Endodermal cell (in vitro differentiated cells): ENCODE data around the gene MMAA. TPM values are rescaled to one million over a fixed set of nuclear protein-coding genes. Genes with fewer than 3 reads are reported as not detected.

Experiments used
- DNase-seq: peaks from one replicate; pipeline ENCODE4 v3.0.0-alpha.2; 2017
- H3K27ac ChIP-seq: 2 replicates; pipeline ENCODE4 v1.5.1; 2013; ENCODE audit warnings: mild to moderate bottlenecking, low read depth, low read length, moderate library complexity
- H3K27me3 ChIP-seq: 2 replicates; pipeline ENCODE4 v1.6.1; 2013; ENCODE audit warnings: mild to moderate bottlenecking, low read length, moderate library complexity; ENCODE audit not compliant: insufficient read depth, control insufficient read depth, poor library complexity, severe bottlenecking
- H3K36me3 ChIP-seq: 2 replicates; pipeline ENCODE4 v1.7.0; 2013; ENCODE audit warnings: mild to moderate bottlenecking, low read length, moderate library complexity; ENCODE audit not compliant: control insufficient read depth, insufficient read depth
- H3K4me1 ChIP-seq: one replicate; pipeline ENCODE4 v1.7.0; 2013; ENCODE audit warnings: low read length; ENCODE audit not compliant: control insufficient read depth, insufficient read depth
- H3K4me3 ChIP-seq: 2 replicates; pipeline ENCODE4 v1.5.1; 2013; ENCODE audit warnings: mild to moderate bottlenecking, low read length, moderate library complexity
- H3K9ac ChIP-seq: 2 replicates; pipeline ENCODE4 v1.6.1; 2013; ENCODE audit warnings: mild to moderate bottlenecking, low read length, moderate library complexity; ENCODE audit not compliant: poor library complexity, severe bottlenecking; ENCODE audit errors: extremely low read depth
- H3K9me3 ChIP-seq: 2 replicates; pipeline ENCODE4 v1.6.1; 2013; ENCODE audit warnings: mild to moderate bottlenecking, low read length, moderate library complexity; ENCODE audit not compliant: control insufficient read depth
- H3K27ac Mint-ChIP-seq: 2 replicates; pipeline ENCODE4 v1.8.0; 2020; ENCODE audit warnings: mixed read lengths
- H3K27me3 Mint-ChIP-seq: 2 replicates; pipeline ENCODE4 v1.8.0; 2021; ENCODE audit warnings: mild to moderate bottlenecking, mixed read lengths; ENCODE audit not compliant: insufficient read depth
- H3K36me3 Mint-ChIP-seq: 2 replicates; pipeline ENCODE4 v1.8.0; 2020; ENCODE audit warnings: low read depth, mixed read lengths
- H3K4me1 Mint-ChIP-seq: 2 replicates; pipeline ENCODE4 v1.8.0; 2020; ENCODE audit warnings: mixed read lengths
- H3K4me3 Mint-ChIP-seq: 2 replicates; pipeline ENCODE4 v1.8.0; 2020; ENCODE audit warnings: mild to moderate bottlenecking, moderate library complexity, mixed read lengths
- H3K9me3 Mint-ChIP-seq: 2 replicates; pipeline ENCODE4 v1.8.0; 2020; ENCODE audit warnings: mild to moderate bottlenecking, mixed read lengths
- WGBS, 2 experiments: methylation state at CpG; one replicate each; pipeline versions ENCODE4 v1.1.5 to v1.1.7; 2013; ENCODE audit warnings: missing lambda C conversion rate in 2 of 2, mixed read lengths in 1 of 2; ENCODE audit not compliant: insufficient coverage in 1 of 2, insufficient read length in 1 of 2; 5-methylcytosine and 5-hydroxymethylcytosine counted together
- total RNA-seq, 2 donors: library from RNA; stranded (reverse); fragmentation: NEBNext Ultra II Directional in 1 of 2; extraction: Animal tissue kit (Norgen Biotek cat#: 25700) in 1 of 2; gene quantifications; 2 replicates in 1 of 2; 3 replicates in 1 of 2; pipeline ENCODE4 v1.2.1, GENCODE V29; 2021
- TF ChIP-seq, protein P1 (sequence below): fragments of 200-600 bp; sonication (generic); conservative IDR thresholded peaks from 2 replicates; pipeline ENCODE4 v1.5.0; 2021; ENCODE audit warnings: antibody characterized with exemption, mild to moderate bottlenecking

MMAA gene
- total RNA-seq, 2 donors from 2014 or later: 6.8 to 6.9 TPM

DNA sequence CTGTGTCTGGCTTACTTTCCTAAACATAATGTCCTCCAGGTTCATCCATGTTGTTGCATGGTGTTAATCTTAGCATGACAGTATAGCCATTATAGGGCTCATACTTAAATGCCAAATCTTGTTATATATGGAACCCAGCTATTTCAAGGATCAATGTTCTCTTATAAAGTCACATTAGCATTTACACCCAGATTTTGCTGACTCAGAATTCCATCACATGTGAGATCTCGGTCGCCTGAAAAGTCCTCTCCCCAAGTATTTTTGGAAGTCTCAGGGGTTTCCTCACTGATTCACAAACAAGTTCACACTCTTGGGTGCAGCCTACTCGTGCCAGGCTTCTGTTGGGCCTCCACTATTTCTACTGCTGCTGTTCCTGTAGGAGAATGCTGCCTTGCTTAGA, 40.9 kb downstream of the MMAA start:
- TF ChIP-seq, protein P1, sequence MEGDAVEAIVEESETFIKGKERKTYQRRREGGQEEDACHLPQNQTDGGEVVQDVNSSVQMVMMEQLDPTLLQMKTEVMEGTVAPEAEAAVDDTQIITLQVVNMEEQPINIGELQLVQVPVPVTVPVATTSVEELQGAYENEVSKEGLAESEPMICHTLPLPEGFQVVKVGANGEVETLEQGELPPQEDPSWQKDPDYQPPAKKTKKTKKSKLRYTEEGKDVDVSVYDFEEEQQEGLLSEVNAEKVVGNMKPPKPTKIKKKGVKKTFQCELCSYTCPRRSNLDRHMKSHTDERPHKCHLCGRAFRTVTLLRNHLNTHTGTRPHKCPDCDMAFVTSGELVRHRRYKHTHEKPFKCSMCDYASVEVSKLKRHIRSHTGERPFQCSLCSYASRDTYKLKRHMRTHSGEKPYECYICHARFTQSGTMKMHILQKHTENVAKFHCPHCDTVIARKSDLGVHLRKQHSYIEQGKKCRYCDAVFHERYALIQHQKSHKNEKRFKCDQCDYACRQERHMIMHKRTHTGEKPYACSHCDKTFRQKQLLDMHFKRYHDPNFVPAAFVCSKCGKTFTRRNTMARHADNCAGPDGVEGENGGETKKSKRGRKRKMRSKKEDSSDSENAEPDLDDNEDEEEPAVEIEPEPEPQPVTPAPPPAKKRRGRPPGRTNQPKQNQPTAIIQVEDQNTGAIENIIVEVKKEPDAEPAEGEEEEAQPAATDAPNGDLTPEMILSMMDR: no peak
- Mint-ChIP-seq H3K36me3 (peaks cover 12% of the 10 kb centered on the region), H3K27me3 (no peaks in the 10 kb centered on the region), H3K27ac (no peak overlapping the region), H3K4me3 (no peak overlapping the region), H3K4me1 (peaks cover 6% of the 10 kb centered on the region), H3K9me3 (peaks cover 10% of the 10 kb centered on the region)
- no peak for DNase-seq
- WGBS, 2 experiments: 88 to 91% methylated on average over 3 of the region's 3 CpGs
- H3K27me3 ChIP-seq: no peaks in the 10 kb centered on the region
- H3K4me1 ChIP-seq: no peaks in the 10 kb centered on the region
- H3K9me3 ChIP-seq: peaks cover 13% of the 10 kb centered on the region
- no peak overlapping the region for H3K9ac ChIP-seq
- H3K4me3 ChIP-seq: no peak overlapping the region
- peaks cover 4% of the 10 kb centered on the region for H3K36me3 ChIP-seq
- H3K27ac ChIP-seq: no peak overlapping the region

DNA sequence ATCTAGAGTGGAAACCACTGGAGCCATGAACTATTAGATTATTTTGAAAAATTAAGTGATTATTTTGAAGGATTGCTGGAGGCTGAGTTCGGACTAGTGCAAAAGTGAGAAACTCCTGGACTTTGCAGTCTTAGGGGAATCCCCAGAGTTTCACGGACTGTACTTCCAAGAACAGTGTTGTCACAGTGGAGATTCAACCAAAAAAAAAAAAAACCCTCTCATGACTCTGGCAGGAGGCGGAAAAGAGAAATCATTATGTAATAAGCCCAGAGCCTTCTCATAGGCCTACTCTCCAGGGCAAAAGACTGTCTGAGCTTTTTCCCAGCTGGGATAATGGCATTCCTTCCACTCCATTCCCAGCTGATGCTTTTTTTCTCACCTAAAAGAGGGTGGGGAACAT, 44.0 kb downstream of the MMAA start:
- H3K4me1 Mint-ChIP-seq: peaks cover 6% of the 10 kb centered on the region
- TF ChIP-seq, protein P1: no peak
- peaks cover 5% of the 10 kb centered on the region for H3K36me3 Mint-ChIP-seq
- H3K4me3 ChIP-seq: no peak overlapping the region
- H3K4me1 ChIP-seq: no peaks in the 10 kb centered on the region
- no peak overlapping the region for H3K27ac Mint-ChIP-seq
- no peak for DNase-seq
- peaks cover 5% of the 10 kb centered on the region for H3K9me3 ChIP-seq
- no peak overlapping the region for H3K4me3 Mint-ChIP-seq
- no peak overlapping the region for H3K9ac ChIP-seq
- peaks cover 1% of the 10 kb centered on the region for H3K9me3 Mint-ChIP-seq
- H3K27me3 Mint-ChIP-seq: no peaks in the 10 kb centered on the region
- no peaks in the 10 kb centered on the region for H3K27me3 ChIP-seq
- H3K27ac ChIP-seq: no peak overlapping the region
- WGBS, 2 experiments: 83 to 93% methylated on average over 1 to 3 of the region's 3 CpGs
- H3K36me3 ChIP-seq: peaks cover 4% of the 10 kb centered on the region

DNA sequence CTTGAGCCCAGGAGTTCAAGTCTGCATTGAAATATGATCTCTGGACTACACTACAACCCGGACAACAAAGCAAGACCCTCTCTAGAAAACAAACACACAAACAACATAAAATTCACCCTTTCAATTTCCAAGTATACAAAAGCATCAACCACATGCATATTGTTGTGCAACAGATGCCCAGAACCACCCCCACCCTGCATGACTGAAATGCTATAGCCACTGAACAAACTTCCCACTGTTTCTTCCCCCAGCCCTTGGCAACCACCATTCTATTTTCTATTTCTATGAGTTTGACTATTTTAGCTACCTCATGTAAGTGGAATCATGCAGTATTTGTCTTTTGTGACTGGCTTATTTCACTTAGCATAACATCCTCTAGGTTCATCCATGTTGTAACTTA, 46.6 kb downstream of the MMAA start:
- 100% methylated on average over 1 of the region's 1 CpG; no CpG with 5 or more reads in 1 of the 2 experiments for WGBS, 2 experiments
- Histone ChIP-seq H3K27ac (no peak overlapping the region), H3K27me3 (no peaks in the 10 kb centered on the region), H3K9me3 (no peaks in the 10 kb centered on the region), H3K9ac (no peak overlapping the region), H3K36me3 (no peaks in the 10 kb centered on the region), H3K4me3 (no peak overlapping the region), H3K4me1 (no peaks in the 10 kb centered on the region)
- no peak overlapping the region for H3K4me3 Mint-ChIP-seq
- no peaks in the 10 kb centered on the region for H3K9me3 Mint-ChIP-seq
- no peaks in the 10 kb centered on the region for H3K27me3 Mint-ChIP-seq
- no peaks in the 10 kb centered on the region for H3K36me3 Mint-ChIP-seq
- peaks cover 11% of the 10 kb centered on the region for H3K4me1 Mint-ChIP-seq
- TF ChIP-seq, protein P1: no peak
- H3K27ac Mint-ChIP-seq: no peak overlapping the region
- no peak for DNase-seq
